ENCODE results near the gene SPTLC3. TPM values are rescaled to one million over a fixed set of nuclear protein-coding genes. Genes with fewer than 3 reads are reported as not detected.

SPTLC3 gene
- total RNA-seq, 1 experiment from 2014 or later: 31.5 TPM

GRCh38 chr20:12966468-12967085 lies 42.2 kb upstream of the SPTLC3 start:
- intact Hi-C loops (cut with micrococcal nuclease; ENCODE audit: unreplicated experiment): loop anchor here (1.0 kb wide), 1 partner anchor 41 kb away; no protein-coding TSS in a partner anchor
- no peak overlapping the region for H3K4me3 ChIP-seq (ENCODE audit: low read depth, low read length)
- Mint-ChIP-seq H3K36me3 (ENCODE audit: insufficient read depth, unreplicated experiment) (peaks cover 5% of the 10 kb centered on the region), H3K27ac (ENCODE audit: unreplicated experiment) (no peak overlapping the region), H3K9me3 (ENCODE audit: unreplicated experiment) (peaks cover 9% of the 10 kb centered on the region), H3K27me3 (ENCODE audit: insufficient read depth, unreplicated experiment) (no peaks in the 10 kb centered on the region), H3K4me3 (ENCODE audit: unreplicated experiment) (no peak overlapping the region), H3K4me1 (ENCODE audit: low read depth, unreplicated experiment) (peaks cover 7% of the 10 kb centered on the region)
- H3K36me3 ChIP-seq (ENCODE audit: control insufficient read depth, insufficient read depth, low read length): no peaks in the 10 kb centered on the region; the same call in 1 of the 2 replicates
- H3K9me3 ChIP-seq: peaks cover 12% of the 10 kb centered on the region
- peak; percentile 47 to 52 for TF ChIP-seq CTCF (IDR thresholded peaks at IDR 0.05; ENCODE audit: insufficient read depth in 1 of 2, low read depth in 1 of 2, low read length in 1 of 2, severe bottlenecking in 1 of 2, unreplicated experiment in 1 of 2)
- no peak for DNase-seq
- H3K27me3 ChIP-seq (replicated peaks; ENCODE audit: control insufficient read depth, insufficient read depth, low read length): no peaks in the 10 kb centered on the region
- ChIA-PET POLR2A (no interaction called here), CTCF (interaction anchor here (2.6 kb wide), 1 partner anchor 41 kb away, joined by 16 read pairs; no protein-coding TSS in a partner anchor)
- peaks cover 9% of the 10 kb centered on the region; the same call in 1 of the 2 replicates for H3K4me1 ChIP-seq
- no TSS peak for BruUV-seq (replicated peaks)

- Mint-ChIP-seq H3K4me3 (ENCODE audit: unreplicated experiment) (no peak overlapping the region), H3K9me3 (ENCODE audit: unreplicated experiment) (peaks cover 9% of the 10 kb centered on the region), H3K27me3 (ENCODE audit: insufficient read depth, unreplicated experiment) (no peaks in the 10 kb centered on the region), H3K4me1 (ENCODE audit: low read depth, unreplicated experiment) (peaks cover 7% of the 10 kb centered on the region), H3K27ac (ENCODE audit: unreplicated experiment) (no peak overlapping the region), H3K36me3 (ENCODE audit: insufficient read depth, unreplicated experiment) (peaks cover 5% of the 10 kb centered on the region)
- ChIA-PET POLR2A (no interaction called here), CTCF (interaction anchor here (1.0 kb wide), 1 partner anchor 43 kb away, joined by 3 read pairs; no protein-coding TSS in a partner anchor)
- H3K4me1 ChIP-seq: peaks cover 8% of the 10 kb centered on the region; the same call in 1 of the 2 replicates
- H3K36me3 ChIP-seq (ENCODE audit: control insufficient read depth, insufficient read depth, low read length): no peaks in the 10 kb centered on the region; the same call in 1 of the 2 replicates
- intact Hi-C loops (cut with micrococcal nuclease; ENCODE audit: unreplicated experiment): no loop called here
- H3K27me3 ChIP-seq (replicated peaks; ENCODE audit: control insufficient read depth, insufficient read depth, low read length): no peaks in the 10 kb centered on the region
- H3K4me3 ChIP-seq (ENCODE audit: low read depth, low read length): no peak overlapping the region
- peaks cover 12% of the 10 kb centered on the region for H3K9me3 ChIP-seq
- no peak for DNase-seq
- no TSS peak for BruUV-seq (replicated peaks)
- no peak for TF ChIP-seq CTCF (IDR thresholded peaks at IDR 0.05; ENCODE audit: insufficient read depth in 1 of 2, low read depth in 1 of 2, low read length in 1 of 2, severe bottlenecking in 1 of 2, unreplicated experiment in 1 of 2)
These were observed 40.8 kb upstream of the SPTLC3 start for GRCh38 chr20:12967932-12968331.

- no peak overlapping the region for H3K4me3 Mint-ChIP-seq (ENCODE audit: unreplicated experiment)
- CTCF ChIA-PET: interaction anchor here (1.0 to 1.1 kb wide), 2 partner anchors 43 to 820 kb away, joined by 3 read pairs; no protein-coding TSS in a partner anchor
- H3K4me1 ChIP-seq: peaks cover 4% of the 10 kb centered on the region; the same call in 1 of the 2 replicates
These were observed 40.3 kb upstream of the SPTLC3 start for GRCh38 chr20:12968472-12968871.

More at GRCh38 chr20:12968472-12968871, 40.3 kb upstream of the SPTLC3 start:
- Histone ChIP-seq H3K4me3 (ENCODE audit: low read depth, low read length) (no peak overlapping the region), H3K9me3 (peaks cover 12% of the 10 kb centered on the region), H3K27me3 (replicated peaks; ENCODE audit: control insufficient read depth, insufficient read depth, low read length) (no peaks in the 10 kb centered on the region), H3K36me3 (ENCODE audit: control insufficient read depth, insufficient read depth, low read length) (no peaks in the 10 kb centered on the region; the same call in 1 of the 2 replicates)
- POLR2A ChIA-PET: no interaction called here
- TF ChIP-seq CTCF (IDR thresholded peaks at IDR 0.05; ENCODE audit: insufficient read depth in 1 of 2, low read depth in 1 of 2, low read length in 1 of 2, severe bottlenecking in 1 of 2, unreplicated experiment in 1 of 2): no peak
- intact Hi-C loops (cut with micrococcal nuclease; ENCODE audit: unreplicated experiment): no loop called here
- Mint-ChIP-seq H3K9me3 (ENCODE audit: unreplicated experiment) (peaks cover 9% of the 10 kb centered on the region), H3K36me3 (ENCODE audit: insufficient read depth, unreplicated experiment) (peaks cover 5% of the 10 kb centered on the region), H3K27me3 (ENCODE audit: insufficient read depth, unreplicated experiment) (no peaks in the 10 kb centered on the region), H3K4me1 (ENCODE audit: low read depth, unreplicated experiment) (peaks cover 7% of the 10 kb centered on the region), H3K27ac (ENCODE audit: unreplicated experiment) (no peak overlapping the region)
- no peak for DNase-seq
- BruUV-seq (replicated peaks): no TSS peak
